Upper lobe of left lung (tissue), 4 donors: ENCODE results near the gene NBEA.

Source experiments
- CTCF ChIP-seq, 6 experiments: fragments of 450-650 bp in 4 of 6; fragments of 200-600 bp in 2 of 6; sonication (generic) in 2 of 6; IDR thresholded peaks; one replicate each; pipeline ENCODE4 v1.5.1; 2016 to 2019; ENCODE audit warnings: antibody characterized with exemption in 6 of 6
- EP300 ChIP-seq, 4 donors: sonication (generic); formaldehyde crosslinking; IDR thresholded peaks; one replicate each; pipeline ENCODE4 v1.5.1; 2017; ENCODE audit warnings: antibody characterized with exemption in 4 of 4, control low read depth in 2 of 4
- POLR2A ChIP-seq, 4 donors: fragments of 450-650 bp; IDR thresholded peaks; one replicate each; pipeline ENCODE4 v1.5.1; 2016 to 2017; ENCODE audit warnings: antibody characterized with exemption in 4 of 4, mild to moderate bottlenecking in 2 of 4

DNA sequence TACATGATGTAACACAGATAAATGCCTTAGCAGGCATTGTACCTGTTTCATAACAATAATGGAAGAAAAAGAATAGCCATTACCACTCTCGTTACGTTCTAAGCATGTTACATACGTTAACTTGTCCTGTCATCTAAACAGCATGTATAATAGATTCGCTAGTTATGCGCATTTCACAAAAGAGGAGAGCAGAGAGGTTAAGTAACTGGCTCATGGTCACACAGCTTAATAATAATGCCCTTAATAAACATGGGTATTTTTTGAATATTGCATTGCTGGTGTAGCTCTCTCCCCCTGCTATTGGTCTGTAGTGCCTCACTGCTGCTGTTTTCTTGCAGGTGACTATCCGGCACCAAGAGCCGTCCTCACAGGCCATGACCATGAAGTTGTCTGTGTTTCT is 722.7 kb downstream of the NBEA start:
- no peak for TF ChIP-seq POLR2A (IDR thresholded peaks at IDR 0.05)
- no peak for TF ChIP-seq CTCF (IDR thresholded peaks at IDR 0.05)
- TF ChIP-seq EP300 (IDR thresholded peaks at IDR 0.05), result no peak
